Fibroblast of upper back skin (primary cell): ENCODE data around the gene PARD3.
"Not testable (repeated sequence)": the region's sequence is repeated elsewhere in the genome, so short reads cannot be mapped to it uniquely, and the experiment has no call there.

Experiments
- DNase-seq: peaks from one replicate; pipeline ENCODE4 v3.0.0-alpha.2; 2013

The PARD3 gene

GRCh38 chr10:34764472-34764946 is 50.6 kb downstream of the PARD3 start:
- DNase-seq = no peak

- no peak for DNase-seq
These were observed 52.3 kb downstream of the PARD3 start for GRCh38 chr10:34762603-34763299.

- DNase-seq = no peak
These were observed 52.9 kb downstream of the PARD3 start for GRCh38 chr10:34762156-34762555.

- peak; percentile 49 for DNase-seq
These were observed 53.6 kb downstream of the PARD3 start for GRCh38 chr10:34761453-34761852.

GRCh38 chr10:34760606-34761005 is 54.5 kb downstream of the PARD3 start:
- DNase-seq = peak; percentile 25

GRCh38 chr10:34759837-34760215 is 55.3 kb downstream of the PARD3 start:
- DNase-seq = no peak

GRCh38 chr10:34759161-34759836 is 55.8 kb downstream of the PARD3 start:
- no peak for DNase-seq

GRCh38 chr10:34758447-34758996 is 56.6 kb downstream of the PARD3 start:
- DNase-seq = peak; percentile 85

GRCh38 chr10:34757933-34758332 is 57.2 kb downstream of the PARD3 start:
- no peak for DNase-seq

- not testable (repeated sequence) for DNase-seq
These were observed 57.9 kb downstream of the PARD3 start for GRCh38 chr10:34757181-34757580.

- DNase-seq = no peak
These were observed 58.5 kb downstream of the PARD3 start for GRCh38 chr10:34756584-34756983.

- no peak for DNase-seq
These were observed 61.9 kb downstream of the PARD3 start for GRCh38 chr10:34753014-34753757.

- DNase-seq = no peak
These were observed 63.8 kb downstream of the PARD3 start for GRCh38 chr10:34751272-34751671.

- not testable (repeated sequence) for DNase-seq
These were observed 64.3 kb downstream of the PARD3 start for GRCh38 chr10:34750795-34751194.

- DNase-seq = no peak
These were observed 66.3 kb downstream of the PARD3 start for GRCh38 chr10:34748767-34749166.

- DNase-seq = no peak
These were observed 66.7 kb downstream of the PARD3 start for GRCh38 chr10:34748357-34748756.

- DNase-seq = no peak
These were observed 69.0 kb downstream of the PARD3 start for GRCh38 chr10:34746094-34746493.

GRCh38 chr10:34745244-34745643 is 69.9 kb downstream of the PARD3 start:
- DNase-seq = no peak

GRCh38 chr10:34744590-34744989 is 70.5 kb downstream of the PARD3 start:
- DNase-seq = no peak

GRCh38 chr10:34743814-34744213 is 71.3 kb downstream of the PARD3 start:
- DNase-seq = no peak

GRCh38 chr10:34742456-34742855 is 72.6 kb downstream of the PARD3 start:
- DNase-seq = peak; percentile 33

GRCh38 chr10:34741087-34741486 is 74.0 kb downstream of the PARD3 start:
- DNase-seq = not testable (repeated sequence)

- no peak for DNase-seq
These were observed 74.8 kb downstream of the PARD3 start for GRCh38 chr10:34740321-34740720.
